HFFc6 (cell line): ENCODE measurements around the gene ARL5C. TPM values are rescaled to one million over a fixed set of nuclear protein-coding genes. Genes with fewer than 3 reads are reported as not detected.
"Not testable (repeated sequence)": the region's sequence is repeated elsewhere in the genome, so short reads cannot be mapped to it uniquely, and the experiment has no call there.

Source experiments
- DNase-seq: peaks from one replicate; pipeline ENCODE4 v3.0.0-alpha.2; 2018
- H3K27ac Mint-ChIP-seq: 2 replicates; pipeline ENCODE4 v1.8.0; 2020; ENCODE audit warnings: mild to moderate bottlenecking, mixed read lengths
- H3K27me3 Mint-ChIP-seq: 2 replicates; pipeline ENCODE4 v1.8.0; 2021; ENCODE audit warnings: mild to moderate bottlenecking, moderate library complexity, mixed read lengths; ENCODE audit not compliant: insufficient read depth
- H3K36me3 Mint-ChIP-seq: 2 replicates; pipeline ENCODE4 v1.8.0; 2021; ENCODE audit warnings: low read depth, mixed read lengths
- H3K4me1 Mint-ChIP-seq: 2 replicates; pipeline ENCODE4 v1.8.0; 2020; ENCODE audit warnings: low read depth, mixed read lengths
- H3K4me3 Mint-ChIP-seq: 2 replicates; pipeline ENCODE4 v1.8.0; 2020; ENCODE audit warnings: mild to moderate bottlenecking, moderate library complexity, mixed read lengths
- H3K9me3 Mint-ChIP-seq: 2 replicates; pipeline ENCODE4 v1.8.0; 2020; ENCODE audit warnings: mild to moderate bottlenecking, mixed read lengths
- CTCF ChIP-seq: fragments of 200-600 bp; sonication (generic); IDR thresholded peaks from 2 replicates; pipeline ENCODE4 v1.5.0; 2021; ENCODE audit warnings: antibody characterized with exemption, mild to moderate bottlenecking
- total RNA-seq, 6 experiments: library from RNA; stranded (reverse); fragmentation: NEBNext Ultra II Directional; extraction: Animal tissue kit (Norgen Biotek cat#: 25700); gene quantifications; 2 replicates in 1 of 6; 3 replicates in 5 of 6; pipeline ENCODE4 v1.2.3, GENCODE V29; 2021

ARL5C gene
- total RNA-seq, 6 experiments from 2014 or later = not detected

GRCh38 chr17:39138431-39139160 is 27.4 kb downstream of the ARL5C start:
- peak overlapping the region; percentile 94 for H3K27ac Mint-ChIP-seq
- no peaks in the 10 kb centered on the region; the same call in 1 of the 2 replicates for H3K36me3 Mint-ChIP-seq
- no peak for TF ChIP-seq CTCF
- no peaks in the 10 kb centered on the region; the same call in 1 of the 2 replicates for H3K9me3 Mint-ChIP-seq
- peaks cover 54% of the 10 kb centered on the region for H3K4me1 Mint-ChIP-seq
- no peak for DNase-seq
- H3K4me3 Mint-ChIP-seq = peak overlapping the region; percentile 71
- H3K27me3 Mint-ChIP-seq = peaks cover 4% of the 10 kb centered on the region

- no peak for TF ChIP-seq CTCF
- Mint-ChIP-seq H3K36me3 (no peaks in the 10 kb centered on the region), H3K4me1 (peaks cover 69% of the 10 kb centered on the region), H3K9me3 (no peaks in the 10 kb centered on the region), H3K4me3 (no peak overlapping the region), H3K27ac (peak overlapping the region; percentile 48), H3K27me3 (peaks cover 2% of the 10 kb centered on the region; the same call in 1 of the 2 replicates)
- peak; percentile 28 for DNase-seq
Observed at GRCh38 chr17:39134878-39135277, 31.1 kb downstream of the ARL5C start.

GRCh38 chr17:39132192-39132610 is 33.8 kb downstream of the ARL5C start:
- TF ChIP-seq CTCF = no peak
- H3K27ac Mint-ChIP-seq = peak overlapping the region; percentile 93
- H3K4me1 Mint-ChIP-seq = peaks cover 43% of the 10 kb centered on the region
- peak; percentile 88 for DNase-seq
- H3K36me3 Mint-ChIP-seq = no peaks in the 10 kb centered on the region
- peaks cover 2% of the 10 kb centered on the region; the same call in 1 of the 2 replicates for H3K27me3 Mint-ChIP-seq
- H3K4me3 Mint-ChIP-seq = peak overlapping the region; percentile 29
- H3K9me3 Mint-ChIP-seq = no peaks in the 10 kb centered on the region

- Mint-ChIP-seq H3K4me3 (0 out of 2 replicates have a peak overlapping the region, but pooled peaks have one; percentile 29), H3K9me3 (no peaks in the 10 kb centered on the region), H3K36me3 (no peaks in the 10 kb centered on the region), H3K27me3 (peaks cover under 1% of the 10 kb centered on the region; the same call in 1 of the 2 replicates), H3K27ac (peak overlapping the region; percentile 93), H3K4me1 (peaks cover 37% of the 10 kb centered on the region)
- TF ChIP-seq CTCF = no peak
- DNase-seq = no peak
Observed at GRCh38 chr17:39131616-39132015, 34.3 kb downstream of the ARL5C start.

- no peaks in the 10 kb centered on the region for H3K36me3 Mint-ChIP-seq
- DNase-seq = no peak
- H3K27me3 Mint-ChIP-seq = no peaks in the 10 kb centered on the region
- no peak overlapping the region for H3K4me3 Mint-ChIP-seq
- H3K27ac Mint-ChIP-seq = no peak overlapping the region
- no peak for TF ChIP-seq CTCF
- peaks cover 27% of the 10 kb centered on the region for H3K4me1 Mint-ChIP-seq
- H3K9me3 Mint-ChIP-seq = no peaks in the 10 kb centered on the region
Observed at GRCh38 chr17:39130205-39130604, 35.8 kb downstream of the ARL5C start.

- H3K27me3 Mint-ChIP-seq, H3K27ac Mint-ChIP-seq, H3K36me3 Mint-ChIP-seq, H3K4me3 Mint-ChIP-seq, DNase-seq, H3K9me3 Mint-ChIP-seq: not testable (repeated sequence)
- H3K4me1 Mint-ChIP-seq = peaks cover 20% of the 10 kb centered on the region
Observed at GRCh38 chr17:39129544-39129943, 36.4 kb downstream of the ARL5C start.
